ENCODE measurements around the gene BLTP2.

DNA sequence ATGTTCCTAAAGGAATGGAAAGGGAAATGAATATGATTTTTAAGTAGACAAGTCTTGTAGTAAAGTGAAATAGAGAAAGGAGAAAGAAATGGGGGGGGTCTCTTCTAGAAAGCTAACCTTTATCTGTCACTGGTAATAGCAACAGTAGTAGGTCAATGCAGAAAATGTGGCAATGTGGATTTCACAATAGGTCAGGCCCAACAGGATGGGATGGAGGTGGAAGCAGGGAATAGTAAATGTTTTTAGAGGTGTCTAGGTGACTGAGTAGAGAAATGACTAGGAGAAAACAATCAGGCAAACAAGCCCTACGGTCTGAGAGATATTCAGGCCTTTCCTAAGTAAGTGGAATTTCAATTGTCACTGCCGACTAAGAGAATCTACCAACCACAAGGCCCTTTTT, 24.9 kb downstream of the BLTP2 start:
- TF ChIP-seq RARB (CRISPR knock-in tag; IDR thresholded peaks at IDR 0.05), result no peak
- TF ChIP-seq, protein P1, sequence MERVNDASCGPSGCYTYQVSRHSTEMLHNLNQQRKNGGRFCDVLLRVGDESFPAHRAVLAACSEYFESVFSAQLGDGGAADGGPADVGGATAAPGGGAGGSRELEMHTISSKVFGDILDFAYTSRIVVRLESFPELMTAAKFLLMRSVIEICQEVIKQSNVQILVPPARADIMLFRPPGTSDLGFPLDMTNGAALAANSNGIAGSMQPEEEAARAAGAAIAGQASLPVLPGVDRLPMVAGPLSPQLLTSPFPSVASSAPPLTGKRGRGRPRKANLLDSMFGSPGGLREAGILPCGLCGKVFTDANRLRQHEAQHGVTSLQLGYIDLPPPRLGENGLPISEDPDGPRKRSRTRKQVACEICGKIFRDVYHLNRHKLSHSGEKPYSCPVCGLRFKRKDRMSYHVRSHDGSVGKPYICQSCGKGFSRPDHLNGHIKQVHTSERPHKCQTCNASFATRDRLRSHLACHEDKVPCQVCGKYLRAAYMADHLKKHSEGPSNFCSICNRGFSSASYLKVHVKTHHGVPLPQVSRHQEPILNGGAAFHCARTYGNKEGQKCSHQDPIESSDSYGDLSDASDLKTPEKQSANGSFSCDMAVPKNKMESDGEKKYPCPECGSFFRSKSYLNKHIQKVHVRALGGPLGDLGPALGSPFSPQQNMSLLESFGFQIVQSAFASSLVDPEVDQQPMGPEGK (CRISPR knock-in tag; IDR thresholded peaks at IDR 0.05; ENCODE audit: borderline replicate concordance), result no peak
- TF ChIP-seq ZFP3 (CRISPR knock-in tag; IDR thresholded peaks at IDR 0.05), result no peak
- TF ChIP-seq SNAI2 (CRISPR knock-in tag; IDR thresholded peaks at IDR 0.05), result no peak
- no peak for TF ChIP-seq ZNF565 (CRISPR knock-in tag; conservative IDR thresholded peaks at IDR 0.05; ENCODE audit: low read depth)
- no peak for TF ChIP-seq ESRRG (CRISPR knock-in tag; IDR thresholded peaks at IDR 0.05)
- TF ChIP-seq, protein P2, sequence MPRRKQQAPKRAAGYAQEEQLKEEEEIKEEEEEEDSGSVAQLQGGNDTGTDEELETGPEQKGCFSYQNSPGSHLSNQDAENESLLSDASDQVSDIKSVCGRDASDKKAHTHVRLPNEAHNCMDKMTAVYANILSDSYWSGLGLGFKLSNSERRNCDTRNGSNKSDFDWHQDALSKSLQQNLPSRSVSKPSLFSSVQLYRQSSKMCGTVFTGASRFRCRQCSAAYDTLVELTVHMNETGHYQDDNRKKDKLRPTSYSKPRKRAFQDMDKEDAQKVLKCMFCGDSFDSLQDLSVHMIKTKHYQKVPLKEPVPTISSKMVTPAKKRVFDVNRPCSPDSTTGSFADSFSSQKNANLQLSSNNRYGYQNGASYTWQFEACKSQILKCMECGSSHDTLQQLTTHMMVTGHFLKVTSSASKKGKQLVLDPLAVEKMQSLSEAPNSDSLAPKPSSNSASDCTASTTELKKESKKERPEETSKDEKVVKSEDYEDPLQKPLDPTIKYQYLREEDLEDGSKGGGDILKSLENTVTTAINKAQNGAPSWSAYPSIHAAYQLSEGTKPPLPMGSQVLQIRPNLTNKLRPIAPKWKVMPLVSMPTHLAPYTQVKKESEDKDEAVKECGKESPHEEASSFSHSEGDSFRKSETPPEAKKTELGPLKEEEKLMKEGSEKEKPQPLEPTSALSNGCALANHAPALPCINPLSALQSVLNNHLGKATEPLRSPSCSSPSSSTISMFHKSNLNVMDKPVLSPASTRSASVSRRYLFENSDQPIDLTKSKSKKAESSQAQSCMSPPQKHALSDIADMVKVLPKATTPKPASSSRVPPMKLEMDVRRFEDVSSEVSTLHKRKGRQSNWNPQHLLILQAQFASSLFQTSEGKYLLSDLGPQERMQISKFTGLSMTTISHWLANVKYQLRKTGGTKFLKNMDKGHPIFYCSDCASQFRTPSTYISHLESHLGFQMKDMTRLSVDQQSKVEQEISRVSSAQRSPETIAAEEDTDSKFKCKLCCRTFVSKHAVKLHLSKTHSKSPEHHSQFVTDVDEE (CRISPR knock-in tag; IDR thresholded peaks at IDR 0.05), result no peak
- no peak for TF ChIP-seq CSDC2 (CRISPR knock-in tag; IDR thresholded peaks at IDR 0.05)
- TF ChIP-seq TOX (CRISPR knock-in tag; IDR thresholded peaks at IDR 0.05; ENCODE audit: borderline replicate concordance), result no peak
- TF ChIP-seq, protein P3, sequence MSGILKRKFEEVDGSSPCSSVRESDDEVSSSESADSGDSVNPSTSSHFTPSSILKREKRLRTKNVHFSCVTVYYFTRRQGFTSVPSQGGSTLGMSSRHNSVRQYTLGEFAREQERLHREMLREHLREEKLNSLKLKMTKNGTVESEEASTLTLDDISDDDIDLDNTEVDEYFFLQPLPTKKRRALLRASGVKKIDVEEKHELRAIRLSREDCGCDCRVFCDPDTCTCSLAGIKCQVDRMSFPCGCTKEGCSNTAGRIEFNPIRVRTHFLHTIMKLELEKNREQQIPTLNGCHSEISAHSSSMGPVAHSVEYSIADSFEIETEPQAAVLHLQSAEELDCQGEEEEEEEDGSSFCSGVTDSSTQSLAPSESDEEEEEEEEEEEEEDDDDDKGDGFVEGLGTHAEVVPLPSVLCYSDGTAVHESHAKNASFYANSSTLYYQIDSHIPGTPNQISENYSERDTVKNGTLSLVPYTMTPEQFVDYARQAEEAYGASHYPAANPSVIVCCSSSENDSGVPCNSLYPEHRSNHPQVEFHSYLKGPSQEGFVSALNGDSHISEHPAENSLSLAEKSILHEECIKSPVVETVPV (CRISPR knock-in tag; IDR thresholded peaks at IDR 0.05), result no peak
- no peak for TF ChIP-seq ZC3H10 (CRISPR knock-in tag; IDR thresholded peaks at IDR 0.05)
